HuH-7.5 (cell line): ENCODE results near the gene UXT.
"Not testable (repeated sequence)": the region's sequence is repeated elsewhere in the genome, so short reads cannot be mapped to it uniquely, and the experiment has no call there.

Source experiments
- DNase-seq: peaks from one replicate; pipeline ENCODE4 v3.0.0; 2011; ENCODE audit warnings: low spot score

The UXT gene, protein sequence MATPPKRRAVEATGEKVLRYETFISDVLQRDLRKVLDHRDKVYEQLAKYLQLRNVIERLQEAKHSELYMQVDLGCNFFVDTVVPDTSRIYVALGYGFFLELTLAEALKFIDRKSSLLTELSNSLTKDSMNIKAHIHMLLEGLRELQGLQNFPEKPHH

DNA sequence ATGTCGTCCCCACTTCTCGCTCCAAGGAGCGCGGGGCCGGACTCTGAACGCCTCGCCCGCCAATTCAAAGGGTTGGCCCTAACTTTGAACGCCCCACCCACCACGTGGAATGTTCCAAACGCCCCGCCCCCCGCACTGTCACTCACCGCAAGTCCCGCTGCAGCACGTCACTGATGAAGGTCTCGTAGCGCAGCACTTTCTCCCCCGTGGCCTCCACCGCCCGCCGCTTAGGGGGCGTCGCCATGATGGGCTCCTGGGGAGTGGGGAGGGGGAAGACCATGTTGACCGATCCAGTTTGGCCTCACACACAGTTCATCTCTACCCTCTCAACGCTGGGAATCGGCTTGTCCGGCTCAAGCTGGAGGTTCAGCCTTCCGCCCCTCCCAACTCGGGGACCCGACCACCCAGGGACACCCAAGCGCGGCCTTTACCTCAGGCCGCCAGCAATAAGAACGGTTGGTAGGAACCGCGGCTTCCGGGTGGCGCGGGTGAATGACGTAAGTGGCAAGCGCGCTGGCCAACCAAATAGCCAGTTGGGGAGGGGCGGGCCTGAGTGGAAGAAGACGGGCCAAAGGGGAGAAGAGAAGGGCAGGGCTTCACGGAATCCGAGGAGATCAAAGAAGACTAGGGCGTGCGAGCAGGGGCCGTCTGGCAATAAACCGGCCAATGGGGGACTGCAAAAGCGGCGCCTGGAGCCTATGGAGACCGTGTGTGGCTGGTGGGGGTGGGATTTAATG, at the start of gene UXT:
Gene UXT (minus strand): TSS at position 497 of the 737 bp plus-strand sequence. CDS start 253 bp downstream, at position 244.
- peak; percentile 42 for DNase-seq

DNA sequence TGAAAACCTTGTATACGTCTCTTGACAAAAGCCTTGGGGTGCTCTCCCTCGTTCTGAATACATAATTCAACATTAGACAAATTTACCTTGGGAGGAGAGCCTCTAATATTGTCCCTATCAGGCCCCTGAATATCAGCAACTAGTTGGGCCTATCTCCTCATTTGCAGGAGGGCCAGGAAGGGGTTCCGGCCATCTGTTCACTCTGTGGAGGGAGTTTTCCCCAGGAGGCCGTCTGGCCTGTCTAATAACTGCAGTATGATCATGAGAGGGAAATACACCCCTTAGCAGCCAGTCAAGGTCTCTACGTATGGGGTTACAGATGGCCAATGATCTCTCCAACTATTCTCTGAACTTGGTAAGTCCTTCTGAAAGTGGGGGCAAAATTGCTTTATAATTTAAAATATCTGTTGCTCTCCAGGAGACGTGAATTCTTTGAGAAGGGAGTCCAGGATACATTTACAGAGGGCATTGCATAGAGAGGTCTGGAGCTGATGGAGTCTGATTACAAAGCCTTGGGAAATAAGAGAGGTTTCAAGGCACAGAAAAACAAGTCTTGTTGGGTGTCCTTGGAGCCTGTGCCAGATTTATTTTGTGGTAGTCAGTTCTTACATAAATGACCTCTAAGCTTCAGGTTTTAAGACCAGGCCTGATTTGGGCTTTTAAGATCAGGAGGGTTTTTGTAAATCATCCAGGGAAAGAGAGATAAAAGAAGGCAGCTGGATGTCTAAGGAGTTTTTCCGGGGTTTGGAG, 48.2 kb upstream of the UXT start:
- no peak for DNase-seq

DNA sequence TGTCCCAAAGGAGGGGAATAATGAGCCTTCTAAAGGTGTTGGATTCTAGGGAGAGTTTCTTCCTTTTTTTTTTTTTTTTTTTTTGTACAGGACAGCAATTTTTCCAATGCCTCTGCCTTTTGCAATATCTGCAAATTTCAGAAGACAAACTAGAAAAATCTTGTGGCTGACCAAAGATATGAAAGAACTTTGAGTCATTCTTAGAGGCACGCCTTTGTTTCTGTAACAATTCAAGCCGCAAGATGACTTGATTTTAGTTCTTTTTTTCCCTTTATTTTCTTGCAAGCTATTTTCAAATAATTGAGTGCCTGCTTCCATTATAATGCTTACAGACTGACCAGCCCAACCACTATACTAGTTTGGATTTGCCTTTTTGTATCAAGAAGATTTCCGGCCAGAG, 47.6 kb upstream of the UXT start:
- DNase-seq: no peak

DNA sequence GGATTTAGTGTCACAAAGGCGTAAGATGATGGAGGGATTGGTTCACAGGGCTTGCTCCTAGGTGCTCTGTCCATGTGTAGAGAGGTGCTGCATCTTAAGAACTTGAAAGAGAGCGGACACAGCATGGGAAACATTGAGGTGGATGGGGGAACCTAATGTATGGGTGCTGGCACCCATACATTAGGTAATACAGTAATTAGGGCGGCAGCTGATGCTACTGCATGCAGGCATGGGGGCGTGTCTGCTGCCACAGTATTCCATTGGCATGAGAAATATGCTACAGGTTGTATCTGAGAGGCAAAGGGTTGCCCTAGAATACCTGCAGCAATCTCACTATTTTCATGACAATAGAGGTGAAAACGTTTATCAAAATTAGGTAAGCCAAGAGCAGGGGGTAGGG, 45.8 kb upstream of the UXT start:
- DNase-seq: no peak

DNA sequence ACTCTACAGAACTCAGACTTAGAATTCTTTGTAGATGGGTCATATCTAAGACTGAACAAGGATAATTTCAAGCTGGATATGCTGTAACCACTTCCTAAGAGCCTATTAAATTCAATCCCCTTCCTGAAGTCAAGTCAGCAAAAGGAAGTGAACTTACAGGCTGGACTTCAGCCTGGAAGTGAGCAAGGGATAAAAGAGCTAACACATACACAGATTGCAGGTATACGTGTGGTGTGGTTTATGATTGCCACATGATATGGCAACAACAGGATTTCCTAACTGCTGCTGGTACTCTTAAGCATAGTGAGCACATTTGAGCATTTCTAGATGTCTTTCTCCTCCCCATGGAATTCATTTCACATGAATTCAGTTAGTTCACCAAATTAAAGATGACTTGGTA, 38.2 kb upstream of the UXT start:
- DNase-seq: no peak

DNA sequence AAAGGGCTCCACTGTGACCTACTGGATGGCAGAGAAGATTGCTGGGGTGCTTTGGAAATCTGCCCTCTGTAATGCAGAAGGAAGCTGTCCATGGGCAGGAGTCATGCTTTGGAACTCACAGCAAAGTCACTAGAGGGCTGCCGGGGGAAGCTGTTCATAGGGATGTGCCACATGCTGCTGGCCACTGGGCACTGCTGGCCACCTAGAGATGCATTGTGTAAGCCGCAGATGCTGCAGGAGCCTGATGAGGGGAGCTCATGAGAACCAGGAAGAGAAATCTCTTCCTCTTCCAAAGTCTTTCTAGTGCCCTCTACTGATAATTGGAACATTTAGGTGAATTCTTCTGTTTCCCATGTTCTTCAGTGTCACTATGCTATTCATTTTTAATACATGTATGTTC, 31.2 kb upstream of the UXT start:
- no peak for DNase-seq

DNA sequence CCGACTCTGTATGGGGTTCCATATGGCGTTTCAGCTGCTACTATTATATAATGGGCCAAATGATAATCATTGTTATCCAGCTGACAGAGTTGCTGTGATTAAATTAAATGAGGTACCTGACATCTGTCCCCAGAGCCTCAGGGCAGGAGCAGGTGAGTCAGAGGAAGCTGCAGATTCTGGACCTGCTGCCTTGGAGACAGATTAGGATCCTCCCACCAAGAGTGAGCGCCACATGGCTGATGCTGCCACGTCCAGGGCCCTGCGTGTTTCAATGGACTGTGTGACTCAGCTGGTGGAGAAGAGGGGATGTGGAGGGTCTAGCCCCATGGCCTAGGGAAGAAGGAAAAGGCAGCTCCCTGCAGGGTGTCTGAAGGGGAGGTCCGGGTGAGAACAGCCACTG, 28.3 kb upstream of the UXT start:
- DNase-seq: no peak

DNA sequence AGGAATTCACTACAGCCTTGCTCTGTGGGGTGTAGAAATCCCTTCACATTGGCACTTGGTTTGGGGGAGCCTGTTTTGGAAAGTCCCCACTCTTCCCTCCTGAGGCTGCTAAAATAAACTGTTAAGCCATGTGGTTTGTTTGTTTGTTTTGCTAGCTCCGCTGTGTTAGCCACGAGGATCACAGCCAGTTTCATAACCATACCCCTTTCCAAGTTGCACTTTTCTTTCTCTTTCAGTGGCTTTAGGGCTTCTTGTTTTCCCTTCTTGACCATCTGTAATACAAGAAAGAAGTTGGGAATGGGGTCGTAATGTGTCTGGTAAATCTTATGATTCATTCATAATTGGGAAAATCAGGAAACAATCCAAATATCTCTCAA, 24.8 kb upstream of the UXT start:
- no peak for DNase-seq

DNA sequence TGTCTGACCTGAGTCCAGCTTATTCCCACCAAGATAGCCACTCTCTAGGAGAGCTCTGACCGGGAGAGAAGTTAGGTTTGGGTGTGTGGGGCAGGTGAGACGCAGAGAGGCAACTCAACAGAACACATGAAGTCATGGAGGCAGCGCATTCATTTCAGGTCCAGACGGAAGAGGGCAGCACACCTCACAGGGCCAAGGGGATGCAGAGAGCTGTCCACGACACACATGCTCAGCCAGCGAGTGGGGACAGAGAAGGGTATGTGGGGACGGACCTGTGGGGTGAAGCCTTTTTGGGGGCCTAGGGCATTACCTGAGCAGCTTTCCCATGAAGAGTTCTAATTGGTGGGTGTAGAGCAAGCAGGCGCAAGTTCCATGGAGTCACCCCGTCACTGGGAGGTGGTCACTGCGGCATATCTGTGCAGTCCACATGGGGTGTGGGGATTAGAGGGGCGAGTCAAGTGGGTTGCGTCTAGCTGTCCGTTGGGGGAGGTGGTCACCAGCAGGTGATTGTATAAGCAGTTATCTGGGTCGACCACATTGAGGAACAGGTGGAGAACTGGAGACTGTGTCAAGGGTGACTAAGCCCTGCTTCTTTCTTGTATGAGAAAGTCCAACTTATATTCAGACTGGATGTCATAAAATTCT, 24.3 kb upstream of the UXT start:
- no peak for DNase-seq

DNA sequence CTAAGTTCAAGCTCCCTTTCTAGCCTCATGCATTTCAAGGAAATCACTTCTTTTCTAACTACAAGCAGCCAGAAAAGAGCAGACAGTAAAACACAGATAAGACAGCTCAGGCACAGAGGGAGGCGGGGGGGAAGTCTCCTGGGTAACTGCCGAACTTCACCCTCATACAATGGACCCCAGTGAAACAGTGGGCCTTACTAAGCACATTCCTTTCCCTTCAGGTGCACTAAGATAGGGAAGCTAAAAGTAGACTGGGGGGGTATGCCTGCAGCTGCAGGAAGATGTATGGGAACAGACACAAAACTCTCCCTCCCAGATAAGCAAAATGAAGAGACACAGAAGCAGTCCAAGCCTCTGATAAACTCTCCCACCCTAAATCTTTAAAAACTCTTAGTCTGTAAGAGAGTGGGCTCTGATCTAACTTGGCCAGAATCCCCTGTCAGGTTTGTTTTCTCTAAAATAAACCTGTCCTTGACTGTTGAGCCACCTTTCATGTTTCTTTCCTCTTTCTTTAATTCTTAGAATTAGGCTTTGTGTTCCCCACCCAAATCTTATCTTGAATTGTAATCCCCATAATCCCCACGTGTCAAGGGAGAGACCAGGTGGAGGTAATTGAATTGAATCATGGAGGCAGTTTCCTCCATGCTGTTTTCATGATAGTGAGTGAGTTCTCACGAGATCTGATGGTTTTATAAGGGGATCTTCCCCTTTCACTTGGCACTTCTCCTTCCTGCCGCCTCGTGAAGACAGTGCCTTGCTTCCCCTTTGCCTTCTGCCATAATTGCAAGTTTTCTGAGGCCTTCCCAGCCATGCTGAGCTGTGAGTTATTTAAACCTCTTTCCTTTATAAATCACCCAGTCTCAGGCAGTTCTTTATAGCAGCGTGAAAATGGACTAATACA, 17.2 kb upstream of the UXT start:
- DNase-seq: not testable (repeated sequence)

DNA sequence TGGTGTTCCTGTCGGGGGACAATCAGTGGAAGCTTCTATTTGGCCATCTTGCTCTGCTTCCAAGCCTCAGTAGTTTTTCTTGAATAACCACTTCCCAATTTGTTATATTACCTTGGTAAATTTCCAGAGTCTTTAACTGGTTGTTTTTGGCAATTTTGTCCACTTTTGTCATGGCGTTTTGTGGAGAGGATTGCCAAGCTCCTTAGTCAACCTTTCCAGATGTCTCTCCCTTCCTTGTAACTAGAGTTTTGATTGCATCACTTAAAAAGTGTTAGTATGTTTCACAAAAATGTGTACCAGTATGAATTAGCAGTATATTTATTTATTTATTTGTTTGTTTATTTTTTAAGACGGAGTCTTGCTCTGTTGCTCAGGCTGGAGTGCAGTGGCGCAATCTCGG, 15.8 kb upstream of the UXT start:
- no peak for DNase-seq

DNA sequence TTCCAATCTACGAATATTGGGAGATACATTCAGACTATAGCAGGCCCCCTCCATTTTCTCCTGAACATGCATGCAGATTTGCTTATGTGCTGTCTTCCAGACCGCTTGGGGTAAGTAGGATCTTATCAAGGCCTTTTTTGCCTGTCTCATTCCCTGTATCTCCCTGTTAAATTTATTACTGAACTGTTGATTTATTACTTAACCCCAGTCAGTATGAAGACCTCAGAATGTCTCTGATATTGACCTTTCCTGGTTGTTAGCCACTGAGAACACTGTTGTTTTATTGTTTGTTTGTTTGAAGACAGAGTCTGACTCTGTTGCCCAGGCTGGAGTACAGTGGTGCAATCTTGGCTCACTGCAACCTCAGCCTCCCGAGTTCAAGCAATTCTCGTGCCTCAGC, 6.8 kb upstream of the UXT start:
- not testable (repeated sequence) for DNase-seq

DNA sequence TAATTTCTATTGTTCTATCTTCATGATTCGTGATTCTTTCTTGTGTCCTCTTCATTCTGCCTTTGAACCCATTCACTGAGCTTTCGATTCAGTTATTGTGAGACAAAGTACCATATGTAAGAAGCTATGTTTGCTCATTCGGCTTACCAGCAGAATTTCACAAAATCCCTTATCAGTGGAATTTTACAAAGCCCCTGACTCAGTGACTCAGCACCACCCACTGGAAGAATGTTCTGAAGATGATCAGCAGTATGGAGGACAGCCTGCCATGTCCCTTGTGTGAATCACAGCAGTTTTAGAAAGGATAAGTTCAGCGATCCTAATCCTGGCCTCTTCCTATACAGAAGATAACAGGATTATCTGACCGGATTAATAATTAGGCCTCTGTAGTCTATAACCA, 5.8 kb upstream of the UXT start:
- no peak for DNase-seq

DNA sequence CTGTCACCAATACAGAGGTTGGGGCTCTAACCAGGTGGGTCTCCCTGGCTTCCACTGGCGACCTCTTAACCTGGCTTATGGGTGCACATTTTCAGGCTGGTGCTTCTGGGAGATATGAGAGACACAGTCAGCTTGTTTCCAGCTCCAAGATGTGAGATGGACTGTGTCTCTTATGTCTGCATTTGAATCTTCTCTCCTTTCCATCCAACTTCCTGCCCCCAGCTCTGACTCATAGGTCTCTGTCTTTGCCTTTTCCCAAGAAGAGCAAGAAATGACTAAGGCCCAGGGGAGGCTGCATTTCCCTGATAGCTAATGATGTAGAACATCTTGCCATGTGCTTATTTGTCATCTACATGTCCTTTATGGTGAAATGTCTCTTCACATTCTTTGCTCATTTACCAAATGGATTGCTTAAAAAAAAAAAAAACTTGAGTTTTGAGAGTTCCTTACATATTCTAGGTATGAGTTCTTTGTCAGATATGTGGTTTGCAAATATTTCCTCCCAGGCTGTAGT, 3.2 kb upstream of the UXT start:
- DNase-seq: no peak

DNA sequence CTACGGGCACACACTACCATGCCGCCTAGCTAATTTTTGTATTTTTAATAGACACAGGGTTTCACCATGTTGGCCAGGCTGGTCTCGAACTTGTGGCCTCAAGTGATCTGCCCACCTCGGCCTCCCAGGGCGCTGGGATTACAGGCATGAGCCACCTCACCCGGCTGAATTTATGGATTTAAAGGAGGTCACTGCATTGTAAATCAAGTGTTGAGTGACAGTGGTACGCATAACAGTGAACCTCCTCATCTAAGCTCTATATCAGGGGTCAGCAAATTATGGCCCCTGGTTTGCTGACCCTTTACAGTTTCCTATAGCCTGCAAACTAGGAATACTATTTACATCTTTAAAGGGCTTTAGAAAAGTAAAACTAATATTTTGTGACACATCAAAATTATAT, 2.6 kb upstream of the UXT start:
- no peak for DNase-seq

DNA sequence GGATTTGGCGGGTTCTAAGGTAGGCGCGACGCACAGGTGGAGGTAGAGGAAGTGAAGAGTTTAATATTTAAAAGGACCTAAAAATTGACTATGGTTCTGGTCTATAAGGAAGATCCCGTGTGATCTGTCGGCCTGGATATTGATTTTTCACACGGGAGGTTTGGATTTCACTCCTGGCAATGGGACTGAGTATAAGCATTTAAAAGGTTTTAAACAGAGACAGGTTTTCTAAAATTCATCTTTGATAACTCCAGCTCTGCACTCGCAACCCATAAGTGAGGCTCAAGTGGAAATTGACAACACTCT, 394 bp upstream of the UXT start:
- no peak for DNase-seq

DNA sequence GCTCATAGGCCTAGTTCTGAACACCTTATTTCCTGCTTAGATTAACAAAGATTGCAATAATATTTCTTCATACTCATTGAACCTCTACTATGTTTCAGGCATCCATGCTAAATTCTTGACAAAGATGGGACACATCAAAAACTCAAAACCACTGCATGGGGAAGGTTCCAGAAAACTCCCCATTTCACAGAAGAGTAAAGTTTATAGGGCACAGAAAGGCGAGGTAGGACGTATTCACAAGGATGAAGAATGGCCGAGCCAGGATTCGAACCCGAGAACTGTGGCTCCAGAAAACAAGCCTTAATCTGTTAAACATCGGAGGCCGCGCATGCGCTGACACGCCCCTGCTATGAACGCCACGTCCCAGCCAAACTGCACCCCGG, 688 bp downstream of the UXT start:
- no peak for DNase-seq

DNA sequence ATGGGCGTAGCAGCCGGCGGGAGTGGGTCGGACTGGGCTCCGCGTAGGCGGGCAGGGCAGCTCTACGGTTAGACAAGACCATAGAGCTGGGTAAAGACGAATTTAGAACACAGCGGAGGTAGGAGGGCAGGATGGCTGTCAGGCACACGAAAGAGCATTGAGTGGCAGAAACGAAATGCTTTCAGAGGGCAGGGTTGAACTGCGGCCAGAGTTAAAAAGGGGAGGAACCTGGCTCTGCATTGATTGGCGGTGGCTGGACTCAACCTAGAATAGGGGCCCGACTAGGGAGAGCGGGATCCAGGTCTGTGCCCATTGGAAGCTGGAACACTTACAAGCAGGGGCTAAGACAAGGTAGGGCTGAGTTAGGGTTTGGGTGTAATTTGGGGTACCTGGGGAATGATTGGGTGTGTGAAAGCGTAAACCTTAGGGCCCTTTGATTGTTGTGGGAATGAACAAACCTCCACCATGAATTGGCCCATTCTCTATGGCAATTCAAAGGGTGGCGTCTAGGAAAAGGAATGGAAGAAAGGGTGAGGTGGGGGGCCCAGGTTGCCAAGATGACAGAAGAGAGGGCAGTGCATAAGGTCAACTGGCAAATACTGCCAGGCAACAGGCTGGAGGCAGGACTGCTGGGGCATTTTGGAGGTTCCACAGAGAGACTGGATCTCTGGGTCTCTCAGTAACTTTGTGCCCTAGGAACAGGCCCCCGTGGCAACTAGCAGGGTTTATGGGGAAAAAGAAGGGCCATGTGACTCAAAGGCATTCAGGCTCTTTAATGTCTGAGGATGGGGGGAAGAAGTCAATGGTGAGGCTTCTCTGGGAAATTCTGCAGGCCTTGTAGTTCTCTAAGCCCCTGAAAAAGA, 7.7 kb downstream of the UXT start:
- DNase-seq: no peak

DNA sequence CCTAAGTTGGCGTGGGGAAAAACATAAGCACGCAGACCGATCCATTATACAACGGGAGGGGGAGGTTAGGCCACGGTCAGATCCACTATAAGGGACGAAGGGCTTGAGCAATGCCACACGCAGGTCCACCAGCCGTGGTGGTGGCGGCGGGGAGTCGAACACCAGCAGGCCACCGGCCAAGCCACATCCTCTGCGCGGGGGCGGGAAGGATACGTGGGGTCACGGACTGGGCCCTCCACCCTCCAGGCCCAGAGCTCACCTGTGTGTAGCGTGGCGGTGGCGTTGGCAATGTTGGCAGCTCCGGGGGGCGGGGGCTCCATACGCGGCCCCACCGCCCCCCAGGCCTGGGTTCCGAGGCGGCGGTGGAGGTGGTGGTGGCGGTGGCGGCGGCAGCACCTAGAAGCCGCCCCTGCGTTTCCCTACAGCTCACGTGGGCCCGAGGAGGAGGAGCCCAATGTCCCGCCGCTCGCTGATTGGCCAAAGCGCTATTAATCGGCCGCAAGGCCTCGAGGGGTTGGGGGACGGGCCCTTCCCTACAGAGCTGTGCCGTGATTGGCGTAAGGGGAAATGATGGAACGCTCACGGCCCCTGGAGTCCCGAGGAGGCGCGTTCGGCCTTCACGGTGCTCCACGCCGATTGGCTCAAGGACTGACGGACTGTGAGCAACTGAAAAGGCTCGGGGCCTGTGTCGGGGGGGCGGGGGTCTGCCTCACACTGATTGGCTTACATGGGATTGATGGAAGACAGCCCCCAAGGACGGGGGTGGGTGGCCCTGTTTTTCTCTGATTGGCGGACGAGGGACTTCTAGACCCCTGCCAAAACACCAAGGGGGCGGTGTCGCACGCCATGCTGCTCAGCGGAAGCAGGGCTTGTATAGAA, 8.6 kb downstream of the UXT start, which contains the start of gene ELK1:
Gene ELK1 (minus strand): TSS at position 400 of the 879 bp plus-strand sequence. CDS start 9,122 bp downstream, outside the sequence.
- peak; percentile 73 for DNase-seq

DNA sequence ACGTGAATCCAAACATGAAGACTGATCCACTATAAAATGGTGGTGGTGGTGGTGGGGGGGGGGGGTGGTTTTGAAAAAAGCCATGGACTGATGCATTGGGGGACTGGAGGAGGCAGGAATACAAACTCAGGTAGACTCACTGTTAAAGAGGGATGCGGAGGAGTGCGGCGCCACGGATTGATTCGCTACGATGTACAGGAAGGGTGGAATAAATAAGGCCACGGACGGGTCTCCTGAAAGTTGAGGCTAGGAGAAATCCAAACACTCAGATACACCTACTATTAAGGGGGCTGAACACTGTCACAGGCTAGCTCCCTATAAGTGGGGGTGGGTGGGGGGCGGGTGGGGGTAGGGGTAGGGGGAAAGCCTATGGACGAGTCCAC, 9.2 kb downstream of the UXT start:
- DNase-seq: no peak
